ENCODE data around the gene RABGAP1L.
"Not testable (repeated sequence)": the region's sequence is repeated elsewhere in the genome, so short reads cannot be mapped to it uniquely, and the experiment has no call there.

RABGAP1L gene

GRCh38 chr1:174623324-174624035 lies 464.2 kb downstream of the RABGAP1L start:
- no peak for DNase-seq

DNA sequence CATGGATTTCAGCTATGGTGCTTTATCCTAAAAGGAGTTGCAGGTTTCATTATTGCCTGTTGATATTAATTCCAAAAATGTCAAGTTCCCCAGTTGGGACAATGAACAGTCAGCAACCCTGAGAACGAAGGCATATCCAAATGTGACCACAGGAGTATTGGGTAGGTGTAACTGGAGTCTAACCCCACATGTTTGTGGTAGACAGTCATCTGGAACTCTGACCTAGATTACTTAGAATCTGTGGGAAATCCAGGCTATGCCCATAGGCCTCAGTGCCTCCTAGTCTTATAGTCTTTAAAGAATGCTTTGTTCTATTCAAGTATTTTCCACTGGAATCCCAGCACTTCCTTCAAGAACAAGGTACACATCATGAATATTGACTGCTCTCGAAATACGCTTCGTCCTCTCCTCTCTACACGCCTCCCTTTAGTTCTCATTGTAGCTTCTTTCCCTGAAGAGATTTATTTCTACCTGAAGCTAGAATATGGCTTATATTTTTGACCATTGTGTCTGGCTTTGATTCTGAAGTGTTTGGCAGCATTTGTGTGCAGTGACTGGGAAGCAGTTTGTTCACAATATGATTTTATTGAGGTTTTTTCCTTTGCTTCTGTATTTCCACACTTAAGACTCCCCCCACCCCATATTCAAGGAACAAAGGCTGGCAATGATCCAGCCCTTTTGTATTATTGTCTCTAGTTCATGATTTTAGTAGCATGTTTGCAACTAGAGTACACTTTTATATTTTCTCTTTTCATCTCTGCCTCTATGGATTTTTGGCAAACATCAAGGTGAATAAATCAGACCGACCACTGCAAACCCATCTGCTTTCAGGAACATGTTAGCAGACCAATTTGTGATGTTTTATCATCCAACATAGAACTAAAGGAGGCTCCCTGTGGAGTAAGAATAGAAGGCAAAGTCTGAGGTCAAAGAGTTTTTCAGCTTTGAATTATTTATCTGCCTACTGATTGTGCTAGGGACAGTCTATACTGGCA lies 467.0 kb downstream of the RABGAP1L start:
- DNase-seq, result no peak

DNA sequence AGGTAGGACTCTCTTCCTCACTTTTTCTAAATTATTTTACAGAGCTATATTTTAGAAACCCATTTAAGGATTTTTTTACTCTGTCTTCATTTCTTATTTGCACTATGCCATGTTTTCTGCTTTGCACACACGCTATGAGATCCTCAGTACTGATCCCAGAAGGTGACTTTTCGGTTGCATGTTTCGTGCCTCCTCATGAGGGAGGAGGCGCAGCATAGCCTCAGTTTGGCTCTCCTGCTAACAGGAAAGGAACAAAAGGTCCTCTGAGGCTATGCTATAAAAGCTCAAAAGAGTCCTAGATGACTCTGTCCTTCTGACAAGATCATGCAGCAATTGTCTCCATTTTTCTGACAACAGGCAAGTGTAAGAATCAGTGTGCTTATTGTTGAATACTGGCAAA lies 478.2 kb downstream of the RABGAP1L start:
- DNase-seq, result no peak

DNA sequence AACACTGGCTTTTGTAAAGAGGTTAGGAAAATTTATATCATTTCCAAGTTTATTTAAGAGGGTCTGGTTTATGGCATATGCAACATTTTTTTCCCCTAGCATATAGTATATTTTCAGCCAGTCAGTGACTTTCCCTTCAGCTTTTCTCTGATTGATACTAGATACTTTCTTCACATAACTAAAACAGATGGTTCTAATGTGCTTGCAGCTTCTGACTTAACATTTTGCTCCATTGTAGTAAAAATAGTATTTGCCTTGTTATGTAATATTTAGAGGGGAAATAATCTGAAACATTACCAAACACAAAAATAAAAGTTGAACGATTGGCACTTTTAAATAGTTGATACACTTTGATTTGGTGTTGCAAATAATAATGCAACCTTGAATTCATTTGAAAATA lies 480.1 kb downstream of the RABGAP1L start:
- no peak for DNase-seq

DNA sequence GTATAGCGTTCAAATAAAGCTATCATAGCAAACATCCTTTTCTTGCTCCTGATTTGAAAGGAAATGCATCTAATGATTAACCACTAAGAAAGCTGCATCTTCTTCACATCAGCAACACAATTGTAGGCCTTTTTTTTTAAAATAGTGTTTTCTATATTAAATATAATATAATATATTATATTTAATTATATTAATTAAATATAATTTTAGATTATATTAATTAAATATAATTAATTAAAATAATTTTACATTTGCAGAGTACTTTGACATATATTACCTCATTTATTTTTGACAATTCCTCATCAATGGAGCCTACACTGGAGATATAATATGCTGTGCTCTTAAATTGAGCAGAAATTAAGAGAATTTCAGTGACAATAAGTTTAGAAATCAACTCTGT lies 481.5 kb downstream of the RABGAP1L start:
- no peak for DNase-seq

DNA sequence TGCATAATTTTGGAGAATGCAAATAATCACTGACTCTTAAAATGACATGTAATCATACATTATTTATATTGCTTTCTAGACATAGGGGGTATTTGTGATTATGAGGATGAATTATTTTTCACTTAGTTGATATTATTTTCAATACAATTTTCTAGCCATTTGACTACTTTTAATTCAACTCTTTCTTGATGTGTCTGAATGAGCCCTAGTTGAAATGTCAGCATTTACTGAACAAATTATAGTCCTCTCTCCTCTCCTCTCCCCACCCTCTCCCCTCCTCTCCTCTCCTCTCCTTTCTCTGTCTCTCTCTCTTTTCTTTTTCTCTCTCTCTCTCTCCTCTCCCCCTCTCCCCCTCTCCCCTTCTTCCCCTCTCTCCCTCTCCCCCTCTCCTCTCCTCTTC lies 483.1 kb downstream of the RABGAP1L start:
- no peak for DNase-seq

DNA sequence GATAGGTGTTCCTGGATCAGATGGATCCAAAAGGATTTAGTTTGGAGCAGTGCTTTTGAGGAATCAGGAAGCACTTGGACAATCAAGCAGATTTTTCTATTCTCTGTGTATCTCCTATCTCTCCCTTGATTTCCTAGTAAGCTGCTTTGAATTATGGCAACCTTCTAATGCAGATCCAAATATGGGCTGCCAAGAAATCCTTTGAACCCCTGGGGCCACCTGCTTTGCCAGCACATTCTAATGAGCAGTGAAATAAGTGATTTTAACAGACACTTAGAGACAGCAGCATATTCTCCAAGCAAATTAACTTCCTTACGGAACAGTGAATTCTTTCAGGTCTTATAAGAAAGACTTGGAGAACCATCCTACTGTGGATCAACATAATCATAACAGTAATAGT lies 483.9 kb downstream of the RABGAP1L start:
- no peak for DNase-seq

- not testable (repeated sequence) for DNase-seq
Observed at GRCh38 chr1:174649572-174649971, 490.3 kb downstream of the RABGAP1L start.

- no peak for DNase-seq
Observed at GRCh38 chr1:174652569-174653280, 493.4 kb downstream of the RABGAP1L start.

GRCh38 chr1:174654560-174654959 lies 495.2 kb downstream of the RABGAP1L start:
- no peak for DNase-seq

GRCh38 chr1:174656409-174657059 lies 497.2 kb downstream of the RABGAP1L start:
- no peak for DNase-seq

DNA sequence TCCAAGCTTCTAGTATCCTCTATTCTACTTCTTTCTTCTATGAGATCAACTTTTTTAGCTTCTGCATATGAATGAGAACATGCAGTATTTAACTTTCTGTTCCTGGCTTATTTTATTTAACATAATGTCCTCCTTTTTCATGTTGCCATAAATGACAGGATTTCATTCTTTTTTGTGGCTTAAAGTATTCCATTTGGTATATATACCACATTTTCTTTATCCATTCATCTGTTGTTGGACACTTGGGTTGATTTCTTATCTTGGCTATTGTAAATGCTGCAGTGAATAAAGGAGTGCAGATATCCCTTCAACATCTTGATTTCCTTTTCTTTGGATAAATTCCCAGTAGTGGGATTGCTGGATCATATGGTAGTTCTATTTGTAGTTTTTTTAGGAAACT lies 498.1 kb downstream of the RABGAP1L start:
- no peak for DNase-seq

GRCh38 chr1:174657893-174658292 lies 498.6 kb downstream of the RABGAP1L start:
- no peak for DNase-seq

GRCh38 chr1:174659823-174660222 lies 500.5 kb downstream of the RABGAP1L start:
- DNase-seq, result no peak

- DNase-seq, result no peak
Observed at GRCh38 chr1:174660476-174660875, 501.2 kb downstream of the RABGAP1L start.

GRCh38 chr1:174663358-174663757 lies 504.0 kb downstream of the RABGAP1L start:
- no peak for DNase-seq

GRCh38 chr1:174666248-174666647 lies 506.9 kb downstream of the RABGAP1L start:
- no peak for DNase-seq

- no peak for DNase-seq
Observed at GRCh38 chr1:174671826-174672225, 512.5 kb downstream of the RABGAP1L start.

GRCh38 chr1:174676856-174677255 lies 517.5 kb downstream of the RABGAP1L start:
- DNase-seq, result no peak

DNA sequence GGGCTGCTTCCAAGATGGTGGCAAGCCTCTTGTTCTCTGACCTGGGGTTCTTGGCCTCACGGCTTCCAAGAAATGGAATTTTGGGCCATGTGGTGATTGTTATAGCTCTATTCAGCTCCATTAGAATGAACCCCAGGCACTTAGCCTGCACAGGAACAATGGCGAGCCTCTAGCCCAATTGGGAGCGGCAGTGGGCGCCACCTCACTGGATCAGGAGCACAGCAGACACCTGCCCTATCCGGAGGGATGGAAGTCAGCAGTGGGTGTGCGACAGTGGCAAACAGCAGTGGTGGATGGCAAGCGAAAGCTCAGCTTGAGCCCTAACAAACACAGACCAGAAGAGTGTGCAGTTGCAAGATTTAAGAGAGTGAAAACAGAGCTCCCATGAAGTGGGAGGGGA lies 519.3 kb downstream of the RABGAP1L start:
- no peak for DNase-seq

GRCh38 chr1:174680101-174680500 lies 520.8 kb downstream of the RABGAP1L start:
- DNase-seq, result no peak

DNA sequence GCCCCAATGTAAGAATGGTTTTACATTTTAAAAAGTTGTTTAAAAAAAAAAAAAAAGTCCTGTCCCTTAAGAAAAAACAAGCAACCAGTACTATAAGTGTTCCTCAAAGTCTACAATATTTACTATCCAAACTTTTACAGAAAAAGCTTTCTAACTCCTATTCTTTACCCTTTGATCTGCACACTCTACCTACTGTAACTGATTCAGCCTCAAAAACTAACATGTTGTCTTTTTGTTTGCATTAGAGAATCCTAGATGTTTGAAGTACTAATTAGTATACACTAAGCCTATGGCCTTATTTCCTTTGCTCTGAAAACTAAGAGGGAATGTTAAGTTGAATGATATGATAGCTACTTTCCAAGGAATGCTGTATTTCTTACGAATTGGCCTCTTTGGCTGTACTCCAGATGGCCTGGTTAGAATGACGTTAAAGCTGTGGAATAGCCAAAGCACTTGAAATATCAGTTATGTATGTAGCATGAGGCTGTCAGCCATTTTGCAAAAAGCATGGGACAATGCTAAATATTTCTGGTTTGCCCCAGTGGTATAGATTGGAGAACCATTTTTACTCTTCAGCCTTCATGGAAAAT lies 523.2 kb downstream of the RABGAP1L start:
- no peak for DNase-seq
